ENCODE results near the gene ATP5PB. TPM values are rescaled to one million over a fixed set of nuclear protein-coding genes. Genes with fewer than 3 reads are reported as not detected.

The ATP5PB gene
- total RNA-seq, 1 donor from 2014 or later, result 214 TPM

DNA sequence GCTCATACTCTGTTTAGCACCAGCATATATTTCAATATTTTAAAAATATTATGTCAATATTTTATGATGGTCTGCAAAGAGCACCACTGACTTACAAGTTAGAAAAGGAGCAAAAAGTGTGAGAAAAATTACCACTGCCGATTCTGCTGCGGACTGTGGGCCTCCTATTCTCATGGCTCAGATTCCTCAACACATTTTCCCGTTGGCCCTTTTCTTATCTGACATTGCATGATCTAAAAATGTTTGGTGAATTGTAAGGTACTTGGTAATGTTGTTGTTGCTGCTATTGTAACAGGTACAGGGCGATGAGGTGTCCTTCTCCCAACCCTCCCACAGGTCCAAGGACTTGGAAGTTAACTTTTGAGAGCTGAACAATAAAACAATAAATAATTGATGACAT, 25.3 kb downstream of the ATP5PB start:
- DNase-seq (ENCODE audit: low spot score, unreplicated experiment), result no peak
- Mint-ChIP-seq H3K27ac (no peak overlapping the region), H3K36me3 (ENCODE audit: insufficient read depth) (peaks cover 4% of the 10 kb centered on the region), H3K9me3 (ENCODE audit: low read depth) (no peaks in the 10 kb centered on the region), H3K4me3 (ENCODE audit: low read depth) (no peak overlapping the region), H3K27me3 (no peaks in the 10 kb centered on the region), H3K4me1 (ENCODE audit: low read depth) (no peaks in the 10 kb centered on the region)
- TF ChIP-seq, protein P1, sequence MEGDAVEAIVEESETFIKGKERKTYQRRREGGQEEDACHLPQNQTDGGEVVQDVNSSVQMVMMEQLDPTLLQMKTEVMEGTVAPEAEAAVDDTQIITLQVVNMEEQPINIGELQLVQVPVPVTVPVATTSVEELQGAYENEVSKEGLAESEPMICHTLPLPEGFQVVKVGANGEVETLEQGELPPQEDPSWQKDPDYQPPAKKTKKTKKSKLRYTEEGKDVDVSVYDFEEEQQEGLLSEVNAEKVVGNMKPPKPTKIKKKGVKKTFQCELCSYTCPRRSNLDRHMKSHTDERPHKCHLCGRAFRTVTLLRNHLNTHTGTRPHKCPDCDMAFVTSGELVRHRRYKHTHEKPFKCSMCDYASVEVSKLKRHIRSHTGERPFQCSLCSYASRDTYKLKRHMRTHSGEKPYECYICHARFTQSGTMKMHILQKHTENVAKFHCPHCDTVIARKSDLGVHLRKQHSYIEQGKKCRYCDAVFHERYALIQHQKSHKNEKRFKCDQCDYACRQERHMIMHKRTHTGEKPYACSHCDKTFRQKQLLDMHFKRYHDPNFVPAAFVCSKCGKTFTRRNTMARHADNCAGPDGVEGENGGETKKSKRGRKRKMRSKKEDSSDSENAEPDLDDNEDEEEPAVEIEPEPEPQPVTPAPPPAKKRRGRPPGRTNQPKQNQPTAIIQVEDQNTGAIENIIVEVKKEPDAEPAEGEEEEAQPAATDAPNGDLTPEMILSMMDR (IDR thresholded peaks at IDR 0.05; ENCODE audit: unreplicated experiment), result no peak

DNA sequence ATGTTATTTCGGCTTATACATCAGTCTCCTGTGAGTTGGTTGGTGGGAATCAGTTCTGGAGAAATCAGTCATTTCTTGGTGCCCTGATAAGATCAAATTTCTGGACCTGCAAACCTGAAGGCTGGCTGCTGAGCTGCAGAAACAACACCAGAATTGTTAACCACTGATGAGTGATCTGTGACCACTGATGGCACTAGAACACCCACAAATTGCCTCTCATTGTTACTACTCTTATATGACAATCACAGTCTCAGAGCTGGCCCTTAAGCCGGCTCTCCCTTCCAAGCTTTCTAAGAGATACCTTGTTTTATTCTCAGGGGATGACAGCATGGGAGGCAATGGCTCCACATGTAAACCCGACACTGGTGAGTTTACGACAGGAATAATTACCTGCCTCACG, 26.4 kb downstream of the ATP5PB start:
- TF ChIP-seq, protein P1 (IDR thresholded peaks at IDR 0.05; ENCODE audit: unreplicated experiment), result no peak
- no peak overlapping the region for H3K27ac Mint-ChIP-seq
- DNase-seq (ENCODE audit: low spot score, unreplicated experiment), result no peak
- H3K4me3 Mint-ChIP-seq (ENCODE audit: low read depth), result no peak overlapping the region
- no peaks in the 10 kb centered on the region for H3K27me3 Mint-ChIP-seq
- no peaks in the 10 kb centered on the region for H3K4me1 Mint-ChIP-seq (ENCODE audit: low read depth)
- H3K36me3 Mint-ChIP-seq (ENCODE audit: insufficient read depth), result peaks cover 4% of the 10 kb centered on the region
- no peaks in the 10 kb centered on the region for H3K9me3 Mint-ChIP-seq (ENCODE audit: low read depth)

DNA sequence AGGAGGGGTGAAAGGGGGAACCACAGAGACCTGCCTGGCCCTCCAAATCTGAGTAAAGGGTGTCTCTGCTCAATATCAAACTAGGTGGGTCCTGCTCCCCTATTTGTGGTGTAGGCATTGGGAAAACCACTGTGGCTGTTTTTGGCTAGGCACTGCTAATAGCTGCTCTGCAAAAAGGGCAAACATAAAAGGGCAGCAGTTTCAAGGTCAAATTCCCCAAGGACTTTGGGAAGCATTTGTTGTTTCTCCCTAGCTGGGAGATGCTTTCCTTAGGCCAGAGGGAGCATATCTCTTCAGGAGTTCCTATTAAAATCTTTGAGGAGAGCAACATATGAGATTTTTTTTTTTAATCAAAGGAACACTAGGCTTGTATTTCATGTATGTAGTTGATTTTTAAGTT, 26.9 kb downstream of the ATP5PB start:
- no peaks in the 10 kb centered on the region for H3K9me3 Mint-ChIP-seq (ENCODE audit: low read depth)
- TF ChIP-seq, protein P1 (IDR thresholded peaks at IDR 0.05; ENCODE audit: unreplicated experiment), result no peak
- no peak for DNase-seq (ENCODE audit: low spot score, unreplicated experiment)
- H3K4me1 Mint-ChIP-seq (ENCODE audit: low read depth), result no peaks in the 10 kb centered on the region
- no peak overlapping the region for H3K27ac Mint-ChIP-seq
- peaks cover 4% of the 10 kb centered on the region for H3K36me3 Mint-ChIP-seq (ENCODE audit: insufficient read depth)
- no peak overlapping the region for H3K4me3 Mint-ChIP-seq (ENCODE audit: low read depth)
- no peaks in the 10 kb centered on the region for H3K27me3 Mint-ChIP-seq

DNA sequence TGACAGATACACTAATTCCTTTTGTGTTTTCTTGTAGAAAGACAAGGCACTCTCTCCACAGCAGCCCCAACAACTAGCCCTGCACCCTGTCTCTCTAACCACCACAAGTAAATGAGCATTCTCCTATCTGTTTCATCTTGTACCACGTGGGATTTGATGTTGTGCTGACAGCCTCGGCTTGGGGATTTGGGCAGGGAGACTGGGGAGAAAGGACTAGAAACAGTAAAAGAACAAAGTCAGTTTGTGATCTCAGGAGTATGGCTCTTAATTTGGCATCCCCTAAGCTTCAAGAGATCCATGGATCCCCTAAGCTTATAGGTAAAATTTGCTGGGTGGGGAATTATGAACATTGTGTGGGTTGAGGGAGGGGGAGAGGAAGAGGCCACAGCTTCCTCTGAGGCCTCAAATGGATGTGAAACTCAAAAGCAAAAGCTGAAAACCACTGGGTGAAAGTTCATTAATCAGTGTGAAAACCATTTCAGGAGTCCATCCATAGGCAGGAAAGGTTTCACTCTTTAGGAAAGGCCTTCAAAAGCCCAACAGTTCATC, 27.6 kb downstream of the ATP5PB start:
- H3K4me1 Mint-ChIP-seq (ENCODE audit: low read depth), result no peaks in the 10 kb centered on the region
- TF ChIP-seq, protein P1 (IDR thresholded peaks at IDR 0.05; ENCODE audit: unreplicated experiment), result no peak
- H3K9me3 Mint-ChIP-seq (ENCODE audit: low read depth), result no peaks in the 10 kb centered on the region
- no peak overlapping the region for H3K4me3 Mint-ChIP-seq (ENCODE audit: low read depth)
- H3K27me3 Mint-ChIP-seq, result no peaks in the 10 kb centered on the region
- peaks cover 4% of the 10 kb centered on the region for H3K36me3 Mint-ChIP-seq (ENCODE audit: insufficient read depth)
- no peak for DNase-seq (ENCODE audit: low spot score, unreplicated experiment)
- H3K27ac Mint-ChIP-seq, result no peak overlapping the region

DNA sequence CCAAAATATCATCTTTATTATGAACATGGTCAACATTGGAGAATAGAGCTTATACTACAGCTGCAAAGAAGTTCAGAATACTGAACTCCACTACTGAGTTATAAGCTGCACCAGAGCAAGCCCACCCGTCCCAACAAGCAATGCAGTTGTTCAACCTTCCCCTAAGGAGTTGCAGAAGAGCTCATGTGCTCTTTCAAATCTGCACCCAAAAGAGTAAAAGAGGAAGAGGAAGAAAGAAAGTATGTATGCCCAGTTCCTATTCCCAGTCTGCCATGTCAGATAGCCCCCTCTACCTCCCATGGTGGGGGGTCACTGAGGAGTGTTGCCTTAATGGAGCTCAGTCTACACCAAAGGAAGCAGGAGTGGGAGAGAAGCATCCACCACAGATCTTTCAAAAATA, 31.4 kb downstream of the ATP5PB start:
- H3K27me3 Mint-ChIP-seq, result no peaks in the 10 kb centered on the region

More for the DNA sequence above, 31.4 kb downstream of the ATP5PB start:
- Mint-ChIP-seq H3K4me1 (ENCODE audit: low read depth) (peaks cover 4% of the 10 kb centered on the region), H3K4me3 (ENCODE audit: low read depth) (no peak overlapping the region), H3K27ac (no peak overlapping the region), H3K9me3 (ENCODE audit: low read depth) (no peaks in the 10 kb centered on the region), H3K36me3 (ENCODE audit: insufficient read depth) (no peaks in the 10 kb centered on the region)
- no peak for DNase-seq (ENCODE audit: low spot score, unreplicated experiment)
- TF ChIP-seq, protein P1 (IDR thresholded peaks at IDR 0.05; ENCODE audit: unreplicated experiment), result no peak

Measured in progenitor cell of endocrine pancreas (in vitro differentiated cells).